GM21619 (cell line): ENCODE data around the gene WDR7.

Experiments used
- ATAC-seq: cut with Tn5 transposase; IDR thresholded peaks from one replicate; pipeline ENCODE4 v1.9.1; 2021; ENCODE audit not compliant: unreplicated experiment

The WDR7 gene

DNA sequence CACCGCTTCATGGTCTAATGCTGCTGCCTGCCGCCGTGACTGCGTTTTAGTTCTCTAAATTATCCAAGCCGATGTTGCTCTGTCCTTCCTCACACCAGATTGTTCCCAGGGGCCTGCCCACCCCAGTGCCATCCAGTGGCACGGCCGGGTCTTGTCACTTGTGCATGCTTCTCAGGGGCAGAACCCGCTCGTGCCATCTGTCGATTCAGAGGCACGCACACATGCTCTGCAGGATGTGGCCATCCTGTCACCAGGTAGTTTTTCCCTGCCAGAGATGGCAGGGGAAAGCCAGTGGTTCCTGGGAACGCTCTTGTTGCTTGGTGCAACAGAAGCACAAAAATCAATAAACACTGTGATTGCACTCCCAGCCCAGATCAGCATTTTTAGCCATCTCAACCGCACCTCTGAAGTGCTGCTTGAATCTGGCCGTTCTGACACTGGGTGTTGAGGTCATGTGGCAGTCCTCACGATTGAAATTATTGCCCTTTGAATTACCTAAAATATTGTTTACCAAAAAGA lies 376.1 kb downstream of the WDR7 start:
- ATAC-seq: no peak

- no peak for ATAC-seq
Observed at GRCh38 chr18:57029761-57030160, 378.6 kb downstream of the WDR7 start.

GRCh38 chr18:57030417-57030816 lies 379.3 kb downstream of the WDR7 start:
- ATAC-seq: no peak

DNA sequence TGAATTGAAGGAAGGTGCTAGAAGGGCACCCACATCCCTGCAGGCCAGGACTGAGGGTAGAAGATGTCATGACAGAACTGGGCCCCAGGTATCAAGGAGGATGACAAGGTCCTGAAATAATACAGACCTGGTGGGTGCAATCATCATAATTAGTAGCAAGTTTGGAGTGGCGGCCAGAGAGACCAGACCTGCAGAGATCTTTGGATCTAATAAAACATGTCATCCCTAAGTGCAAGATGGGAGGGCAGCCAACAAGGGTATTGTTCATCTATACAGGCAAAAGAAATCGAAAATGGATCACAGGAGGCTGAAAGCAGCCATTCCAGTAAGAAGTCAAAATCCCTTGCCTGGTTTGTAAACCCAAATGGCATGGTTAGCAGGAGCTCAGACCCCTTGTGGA lies 384.4 kb downstream of the WDR7 start:
- no peak for ATAC-seq

GRCh38 chr18:57038395-57038794 lies 387.2 kb downstream of the WDR7 start:
- ATAC-seq: no peak

- ATAC-seq: no peak
Observed at GRCh38 chr18:57040175-57040574, 389.0 kb downstream of the WDR7 start.

DNA sequence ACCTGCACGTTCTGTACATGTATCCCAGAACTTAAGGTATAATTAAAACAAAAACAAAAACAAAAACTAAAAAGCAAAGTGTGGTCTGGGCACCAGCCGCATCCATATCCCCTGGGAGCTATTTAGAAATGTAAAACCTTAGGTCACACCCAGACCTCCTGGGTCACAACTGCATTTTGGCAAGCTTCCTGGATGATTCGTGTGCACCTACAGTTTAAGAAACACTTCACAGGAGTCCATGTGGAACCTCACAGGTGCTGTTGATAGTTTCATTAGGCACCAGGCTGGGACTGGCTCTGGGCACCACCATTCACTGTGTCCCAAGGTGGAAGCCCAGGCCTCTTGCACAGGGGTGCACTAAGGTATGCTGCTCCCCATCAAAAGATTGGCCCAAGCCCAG lies 392.1 kb downstream of the WDR7 start:
- no peak for ATAC-seq

- no peak for ATAC-seq
Observed at GRCh38 chr18:57048351-57048750, 397.2 kb downstream of the WDR7 start.

- no peak for ATAC-seq
Observed at GRCh38 chr18:57048859-57049258, 397.7 kb downstream of the WDR7 start.

DNA sequence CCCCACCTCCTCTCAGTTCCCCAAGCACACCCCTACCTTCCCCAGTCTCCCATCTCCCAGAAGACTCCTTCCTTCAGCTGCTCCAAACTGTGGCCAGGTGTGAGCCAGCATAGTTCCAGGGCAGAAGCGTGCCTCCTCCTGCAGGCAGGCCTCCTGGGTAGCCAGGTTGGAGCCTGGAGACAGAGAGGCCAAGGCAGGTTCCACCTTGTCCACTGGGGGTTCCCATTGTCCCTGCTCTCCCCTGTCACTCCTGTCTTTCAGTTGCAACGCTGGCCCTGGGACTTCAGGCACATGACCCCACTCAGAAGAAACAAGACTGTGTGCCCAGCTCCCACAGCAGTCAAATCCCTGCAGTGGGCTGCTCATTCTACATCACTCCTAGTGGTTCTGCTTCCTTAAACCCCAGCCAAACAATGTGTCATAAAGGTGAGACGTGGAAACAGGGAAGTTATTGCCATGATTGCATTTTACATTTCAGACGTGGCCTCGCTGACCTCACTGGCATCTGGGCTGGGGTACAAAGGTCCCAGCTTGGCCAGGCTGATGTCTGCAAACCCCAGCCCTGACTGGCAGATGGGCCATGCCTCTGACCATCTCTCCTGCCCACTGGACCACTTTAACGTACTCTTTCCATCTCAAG lies 399.3 kb downstream of the WDR7 start:
- ATAC-seq: no peak

- no peak for ATAC-seq
Observed at GRCh38 chr18:57051021-57051656, 400.0 kb downstream of the WDR7 start.

DNA sequence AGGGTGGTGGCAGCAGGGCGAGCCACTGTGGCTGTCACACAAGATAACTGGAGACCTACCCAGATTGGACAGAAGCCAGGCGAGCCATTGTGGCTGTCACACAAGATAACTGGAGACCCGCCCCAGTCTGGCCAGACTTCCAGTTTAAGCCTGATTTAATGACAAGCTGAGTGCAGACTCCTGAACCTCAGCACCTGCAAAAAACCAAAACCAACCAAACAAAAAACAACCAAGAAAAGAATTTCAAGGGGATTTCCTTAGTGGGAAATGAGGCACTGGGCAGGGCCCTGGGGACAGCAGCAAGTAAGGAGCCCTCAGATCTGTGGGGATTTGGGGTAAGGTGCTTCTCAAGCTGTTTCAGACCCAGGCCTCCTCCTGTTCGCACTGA lies 400.5 kb downstream of the WDR7 start:
- ATAC-seq: peak; percentile 70

- ATAC-seq: peak; percentile 26
Observed at GRCh38 chr18:57052173-57052572, 401.0 kb downstream of the WDR7 start.

GRCh38 chr18:57052759-57053158 lies 401.6 kb downstream of the WDR7 start:
- no peak for ATAC-seq

DNA sequence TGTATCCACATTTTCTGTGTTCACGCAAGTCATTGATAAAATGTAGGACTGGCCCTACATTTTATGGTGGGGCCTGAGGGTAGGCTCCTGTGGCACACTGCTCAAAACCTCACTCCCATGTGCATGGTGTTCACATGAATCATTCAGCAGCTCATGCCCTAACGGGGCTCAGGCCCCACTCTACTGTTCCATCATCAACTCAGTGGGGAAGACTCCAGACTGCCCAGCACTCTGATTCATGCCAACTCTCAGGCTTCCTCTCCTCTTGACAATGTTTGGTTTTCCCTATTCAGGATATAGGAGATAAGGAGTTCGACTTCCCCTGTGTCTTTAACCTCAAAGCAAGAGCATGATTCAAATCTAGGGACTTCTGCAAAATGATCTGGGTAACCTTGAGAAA lies 403.7 kb downstream of the WDR7 start:
- ATAC-seq: no peak

DNA sequence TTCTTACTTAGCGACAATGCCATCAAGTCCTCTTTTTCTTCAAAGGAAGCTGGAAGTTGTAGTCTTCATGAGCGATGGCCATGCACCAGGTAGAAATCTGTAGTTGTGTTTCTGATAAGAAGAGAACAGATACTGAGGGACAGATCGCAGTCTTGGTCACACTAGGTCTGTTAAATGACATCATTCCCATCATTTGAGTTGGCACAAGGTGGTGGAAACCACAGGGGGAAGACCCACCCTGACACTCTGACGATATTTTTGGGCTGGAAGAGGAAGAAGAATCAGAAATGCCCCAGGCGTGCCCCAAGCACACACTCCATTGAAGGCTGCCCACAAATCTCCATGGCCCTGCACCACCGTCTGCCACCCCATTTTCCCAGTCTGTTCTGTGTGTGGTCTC lies 406.7 kb downstream of the WDR7 start:
- peak; percentile 84 for ATAC-seq

GRCh38 chr18:57058734-57059133 lies 407.6 kb downstream of the WDR7 start:
- no peak for ATAC-seq

- no peak for ATAC-seq
Observed at GRCh38 chr18:57059366-57059765, 408.2 kb downstream of the WDR7 start.

- ATAC-seq: no peak
Observed at GRCh38 chr18:57060814-57061213, 409.7 kb downstream of the WDR7 start.

DNA sequence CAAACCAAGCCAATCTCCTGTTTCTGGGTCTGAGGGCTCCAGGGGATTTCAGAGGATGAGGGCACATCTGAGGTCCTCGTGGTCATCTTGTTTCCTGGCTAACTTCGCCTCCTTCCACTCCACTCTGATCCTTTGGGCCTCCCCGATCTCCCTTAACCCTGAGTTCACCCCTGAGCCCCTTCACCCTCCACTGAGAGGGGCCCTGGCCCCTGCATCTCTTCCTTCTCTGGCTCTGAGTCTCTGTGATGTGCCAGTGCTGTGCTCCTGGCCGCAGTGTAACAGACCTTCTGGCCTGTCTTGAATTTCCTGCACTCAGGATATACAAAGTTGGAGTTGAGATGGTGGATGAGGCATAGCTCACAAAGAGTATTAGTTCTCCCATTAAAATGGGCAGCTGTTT lies 411.0 kb downstream of the WDR7 start:
- ATAC-seq: no peak

- no peak for ATAC-seq
Observed at GRCh38 chr18:57062844-57063243, 411.7 kb downstream of the WDR7 start.

GRCh38 chr18:57063601-57064103 lies 412.5 kb downstream of the WDR7 start:
- no peak for ATAC-seq
